Breast epithelium (tissue), 3 donors: Measurements from ENCODE around the gene LAMA3.

Source experiments
- POLR2AphosphoS5 ChIP-seq, 3 donors: sonication (generic); formaldehyde crosslinking; IDR thresholded peaks; one replicate each; pipeline ENCODE4 v1.6.1; 2017; ENCODE audit warnings: antibody characterized with exemption in 3 of 3
- TF ChIP-seq, protein P1 (sequence below), 3 donors: fragments of 450-650 bp; IDR thresholded peaks; one replicate each; pipeline ENCODE4 v1.5.1; 2016 to 2017; ENCODE audit warnings: antibody characterized with exemption in 3 of 3, mild to moderate bottlenecking in 3 of 3, moderate library complexity in 3 of 3

DNA sequence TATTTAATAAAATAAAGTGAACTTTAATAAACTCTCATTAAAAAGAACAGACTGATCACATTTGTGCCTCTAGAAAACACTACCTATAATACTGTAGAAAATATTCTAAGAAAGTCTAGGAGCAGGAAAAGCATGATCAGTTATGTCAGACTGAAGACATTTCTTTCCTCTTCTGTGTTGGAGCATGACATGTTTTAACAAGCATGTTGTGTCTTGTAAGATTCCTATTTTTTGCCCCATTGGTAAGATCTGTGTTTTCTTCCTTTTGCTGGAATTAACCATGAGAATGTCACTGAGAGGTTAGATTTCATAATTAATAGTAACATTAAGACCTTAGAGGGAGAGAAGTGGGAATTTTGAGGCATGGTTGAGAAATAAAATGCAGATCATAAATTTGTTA, 27.7 kb downstream of the LAMA3 start:
- TF ChIP-seq, protein P1, sequence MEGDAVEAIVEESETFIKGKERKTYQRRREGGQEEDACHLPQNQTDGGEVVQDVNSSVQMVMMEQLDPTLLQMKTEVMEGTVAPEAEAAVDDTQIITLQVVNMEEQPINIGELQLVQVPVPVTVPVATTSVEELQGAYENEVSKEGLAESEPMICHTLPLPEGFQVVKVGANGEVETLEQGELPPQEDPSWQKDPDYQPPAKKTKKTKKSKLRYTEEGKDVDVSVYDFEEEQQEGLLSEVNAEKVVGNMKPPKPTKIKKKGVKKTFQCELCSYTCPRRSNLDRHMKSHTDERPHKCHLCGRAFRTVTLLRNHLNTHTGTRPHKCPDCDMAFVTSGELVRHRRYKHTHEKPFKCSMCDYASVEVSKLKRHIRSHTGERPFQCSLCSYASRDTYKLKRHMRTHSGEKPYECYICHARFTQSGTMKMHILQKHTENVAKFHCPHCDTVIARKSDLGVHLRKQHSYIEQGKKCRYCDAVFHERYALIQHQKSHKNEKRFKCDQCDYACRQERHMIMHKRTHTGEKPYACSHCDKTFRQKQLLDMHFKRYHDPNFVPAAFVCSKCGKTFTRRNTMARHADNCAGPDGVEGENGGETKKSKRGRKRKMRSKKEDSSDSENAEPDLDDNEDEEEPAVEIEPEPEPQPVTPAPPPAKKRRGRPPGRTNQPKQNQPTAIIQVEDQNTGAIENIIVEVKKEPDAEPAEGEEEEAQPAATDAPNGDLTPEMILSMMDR (IDR thresholded peaks at IDR 0.05): no peak
- no peak for TF ChIP-seq POLR2AphosphoS5 (IDR thresholded peaks at IDR 0.05)
